ENCODE measurements around the gene DCLK1.

Gene DCLK1

DNA sequence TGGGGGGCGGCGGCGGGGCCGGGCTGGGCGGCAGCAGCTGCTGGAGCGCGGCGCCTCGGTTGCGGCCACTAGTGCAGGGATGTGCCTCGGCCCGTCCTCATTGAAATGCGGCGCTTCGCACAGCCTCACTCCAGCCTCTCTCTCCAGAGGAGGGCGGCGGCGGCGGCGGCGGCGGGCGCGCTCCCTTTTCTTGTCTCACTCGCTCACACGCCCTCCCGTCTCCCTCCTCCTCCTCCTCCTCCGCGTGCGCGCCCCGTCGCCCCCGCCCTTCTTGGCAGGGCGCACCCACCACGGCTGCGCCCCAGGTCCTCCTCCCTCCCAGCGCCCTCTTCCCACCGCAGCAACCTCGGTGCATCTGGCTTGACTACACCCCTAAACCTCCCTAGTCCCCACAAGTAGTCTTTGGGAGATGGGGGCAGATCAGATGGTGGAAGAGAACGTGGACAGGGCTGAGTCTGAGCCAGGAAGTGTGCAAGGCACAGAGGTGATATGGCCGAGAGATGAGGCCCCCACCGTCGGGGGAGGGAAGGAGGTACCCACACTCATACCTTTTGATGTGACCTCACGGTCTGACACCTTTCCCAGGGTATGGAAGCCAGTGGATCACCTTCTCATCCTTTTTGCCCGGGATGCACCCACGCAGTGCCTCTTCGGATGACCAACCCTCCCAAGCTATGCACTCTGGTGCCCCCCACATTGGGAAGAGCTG lies at the start of gene DCLK1:
TSS of gene DCLK1 (minus strand) at position 161 of the 709 bp plus-strand sequence.
- peak; percentile 89 for DNase-seq

GRCh38 chr13:36175621-36176020 lies 44.4 kb upstream of the DCLK1 start:
- DNase-seq: no peak

- DNase-seq: no peak
These were observed 43.7 kb upstream of the DCLK1 start for GRCh38 chr13:36174923-36175322.

DNA sequence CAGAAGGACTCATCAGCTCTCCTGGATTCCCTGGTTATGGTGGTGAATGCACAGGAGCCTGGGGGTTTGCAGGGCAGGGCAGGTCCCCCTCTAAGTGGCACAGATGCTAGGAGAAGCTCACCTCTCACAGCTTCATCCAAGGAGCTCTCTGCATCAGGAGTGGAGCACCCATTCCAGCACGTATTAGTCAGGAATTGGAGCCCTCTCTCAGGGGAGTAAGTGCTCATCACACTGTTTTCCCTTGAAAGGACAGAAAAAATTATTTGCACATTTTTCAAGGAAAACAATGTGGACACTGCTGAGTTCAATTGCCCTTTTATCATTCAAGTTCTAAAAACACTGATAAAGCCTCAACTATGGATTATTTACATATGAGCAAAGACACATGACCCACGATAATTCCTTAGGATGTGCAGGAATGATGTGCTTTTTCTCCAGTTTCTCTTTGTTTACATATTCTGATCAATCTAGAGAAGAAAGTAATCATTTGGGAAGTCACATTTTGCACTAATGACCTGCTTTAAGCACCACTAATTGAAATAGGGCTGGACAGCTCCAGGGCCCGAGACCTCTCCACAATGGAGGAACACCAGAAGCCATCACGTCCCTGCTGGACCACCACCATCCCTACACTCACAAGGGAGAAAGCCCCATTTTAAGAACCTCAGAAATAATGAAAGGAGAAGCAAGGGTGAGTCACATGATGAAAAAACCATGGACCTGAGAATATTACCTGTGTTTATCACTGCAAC lies 42.6 kb upstream of the DCLK1 start:
- no peak for DNase-seq

DNA sequence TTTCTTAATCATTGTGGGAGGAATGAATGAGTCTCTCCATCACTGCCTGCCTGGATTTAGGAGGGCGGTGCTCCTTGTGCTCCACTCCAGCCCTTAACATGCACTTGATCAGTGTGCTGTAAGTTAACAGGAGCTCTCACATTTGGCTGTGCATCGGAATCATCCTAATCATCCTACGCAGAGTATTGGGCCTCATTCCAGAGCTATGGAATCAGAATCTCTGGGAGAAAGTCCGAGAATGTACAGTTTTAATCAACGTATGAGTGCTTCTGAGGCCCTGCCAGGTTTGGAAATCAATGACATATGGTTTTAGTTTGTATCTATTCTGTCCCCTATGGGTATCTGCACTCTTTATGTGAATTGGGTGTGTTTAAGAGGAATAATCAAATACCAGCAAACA lies 34.9 kb upstream of the DCLK1 start:
- DNase-seq: peak; percentile 60

GRCh38 chr13:36163809-36164308 lies 32.7 kb upstream of the DCLK1 start:
- peak; percentile 60 for DNase-seq

DNA sequence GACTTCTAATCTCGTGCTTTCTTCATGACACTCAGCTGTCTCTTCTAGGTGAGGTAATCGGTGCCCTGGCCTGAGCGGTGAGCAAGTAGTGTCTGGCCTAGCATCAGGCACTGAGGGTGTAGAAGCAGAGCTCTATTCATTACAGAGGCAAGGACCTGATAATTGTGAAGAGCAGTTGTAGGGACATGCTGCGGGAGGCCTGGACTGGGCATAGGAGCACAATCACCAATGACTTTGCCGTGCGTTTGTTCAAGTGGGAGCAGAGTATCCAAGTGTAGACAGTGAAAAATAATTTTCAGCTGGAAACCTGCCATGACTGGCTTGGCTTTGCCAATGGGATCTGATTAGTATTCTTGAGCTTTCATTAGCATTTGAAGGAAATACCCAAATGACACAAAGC lies 32.1 kb upstream of the DCLK1 start:
- no peak for DNase-seq

DNA sequence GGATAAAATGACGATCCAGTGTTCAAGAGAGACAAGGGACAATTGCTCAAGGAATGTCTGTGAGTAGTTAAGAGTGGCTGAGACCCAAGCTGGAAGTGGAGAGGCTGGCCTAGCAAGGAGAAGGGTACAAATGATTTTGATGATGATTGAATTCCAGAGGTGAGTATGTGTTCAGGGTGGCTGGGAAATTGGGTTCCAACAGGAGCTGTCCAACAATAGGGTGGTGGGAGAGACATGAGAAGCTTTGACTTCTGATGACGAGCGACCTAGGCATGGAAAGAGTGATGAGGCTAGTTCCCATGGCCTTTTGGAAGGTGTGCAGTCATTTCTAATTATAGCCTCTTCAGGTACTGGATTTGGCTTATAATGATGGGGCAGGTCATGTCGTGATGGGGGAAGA lies 29.1 kb upstream of the DCLK1 start:
- DNase-seq: no peak

GRCh38 chr13:36158611-36159010 lies 27.4 kb upstream of the DCLK1 start:
- DNase-seq: no peak

DNA sequence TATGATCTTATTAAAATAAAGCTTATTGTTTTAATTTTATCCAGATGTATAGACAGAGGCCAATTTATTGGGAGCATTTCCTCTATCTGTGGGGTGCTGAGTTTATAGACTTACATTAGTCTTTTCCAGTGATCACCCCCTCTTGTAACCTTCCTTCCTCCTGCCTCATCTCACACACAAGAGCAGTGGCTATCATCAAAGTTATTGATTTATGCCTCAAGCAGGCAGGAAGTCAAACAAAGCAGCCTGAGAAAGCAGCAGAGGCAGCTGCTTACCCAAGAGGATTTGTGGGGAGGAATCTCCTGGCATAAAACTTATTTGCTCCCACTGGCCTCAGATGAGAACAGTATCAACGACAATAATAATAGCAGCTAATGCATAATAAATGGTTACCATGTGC lies 26.3 kb upstream of the DCLK1 start:
- peak; percentile 76 for DNase-seq

GRCh38 chr13:36154567-36155291 lies 23.5 kb upstream of the DCLK1 start:
- DNase-seq: peak; percentile 75

DNA sequence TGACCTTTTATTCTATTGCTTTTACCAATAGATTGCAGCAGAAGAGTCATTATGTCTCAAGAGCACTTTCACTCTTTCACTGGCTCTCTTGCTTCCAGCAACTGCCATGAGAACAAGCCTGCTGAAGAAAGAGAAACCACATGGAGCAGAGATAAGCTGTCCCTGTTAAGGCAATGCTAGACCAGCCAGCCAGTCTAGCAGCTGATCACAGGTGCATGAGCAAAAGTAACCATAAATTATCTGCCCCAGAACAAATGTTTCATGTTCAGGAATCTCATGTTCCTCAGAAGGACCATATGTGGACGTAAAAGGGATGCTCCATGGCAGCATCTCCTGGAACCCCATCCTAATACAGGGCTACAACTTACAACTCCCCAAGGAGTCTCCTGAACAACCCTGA lies 20.4 kb upstream of the DCLK1 start:
- DNase-seq: no peak

GRCh38 chr13:36148446-36148845 lies 17.3 kb upstream of the DCLK1 start:
- DNase-seq: no peak

GRCh38 chr13:36147330-36147729 lies 16.1 kb upstream of the DCLK1 start:
- DNase-seq: no peak

GRCh38 chr13:36146511-36147269 lies 15.5 kb upstream of the DCLK1 start:
- DNase-seq: no peak

DNA sequence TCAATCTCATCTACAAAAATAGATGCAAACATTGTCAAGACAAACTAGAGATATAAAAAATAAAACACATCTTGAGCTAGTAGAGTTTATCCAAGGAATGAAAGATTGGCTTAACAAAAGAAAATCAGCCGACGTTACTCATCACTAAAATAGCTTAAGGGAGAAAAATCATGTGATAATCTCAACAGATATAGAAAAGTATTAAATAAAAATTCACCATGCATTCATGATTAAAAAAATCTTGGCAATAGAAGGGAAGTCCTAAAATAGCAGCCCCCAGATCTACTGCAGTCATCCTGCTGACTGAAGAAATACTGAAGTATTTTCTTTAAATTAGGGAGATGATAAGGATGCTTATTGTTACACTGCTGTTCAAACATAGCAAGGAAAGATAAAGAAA lies 12.6 kb upstream of the DCLK1 start:
- no peak for DNase-seq

- no peak for DNase-seq
These were observed 11.6 kb upstream of the DCLK1 start for GRCh38 chr13:36142735-36143134.

DNA sequence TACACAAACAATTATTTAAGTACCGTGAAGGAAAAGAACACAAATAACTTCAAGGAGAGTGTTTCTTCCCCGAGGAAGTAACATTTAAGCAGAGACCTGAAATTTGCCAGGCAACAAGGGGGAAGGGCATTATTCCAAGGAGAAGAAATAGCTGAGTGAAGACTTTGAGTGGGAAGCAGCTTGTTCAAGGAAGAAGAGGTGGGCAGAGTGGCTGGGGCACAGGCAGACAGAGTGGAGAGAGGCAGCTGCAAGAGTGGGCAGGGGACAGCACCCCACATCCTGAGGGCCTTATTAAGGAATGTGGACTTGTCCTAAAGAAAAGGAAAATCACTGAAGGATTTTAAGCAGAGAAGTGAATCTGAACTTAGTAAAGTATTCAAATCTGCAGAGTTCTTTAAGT lies 4.7 kb upstream of the DCLK1 start:
- no peak for DNase-seq

DNA sequence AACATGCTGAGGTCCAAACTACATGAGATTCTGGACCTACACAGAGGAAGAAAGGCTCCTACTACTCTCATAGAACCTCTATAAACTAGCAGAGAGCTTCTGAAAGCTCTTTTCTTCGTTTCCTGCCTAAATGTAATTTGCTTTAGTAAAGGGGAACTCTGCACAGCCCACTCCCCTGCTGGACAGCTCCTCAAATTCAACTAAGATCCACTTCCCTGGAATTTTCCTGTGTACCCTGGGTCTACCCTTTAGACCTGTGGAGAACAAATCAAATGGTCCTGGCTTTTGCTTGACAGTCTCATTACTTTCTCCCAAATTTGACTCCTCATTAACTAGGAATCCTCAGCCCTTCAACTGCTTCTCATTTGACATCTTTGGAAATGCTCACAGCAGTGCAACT lies 3.5 kb upstream of the DCLK1 start:
- no peak for DNase-seq

GRCh38 chr13:36133950-36134626 lies 2.9 kb upstream of the DCLK1 start:
- DNase-seq: no peak

DNA sequence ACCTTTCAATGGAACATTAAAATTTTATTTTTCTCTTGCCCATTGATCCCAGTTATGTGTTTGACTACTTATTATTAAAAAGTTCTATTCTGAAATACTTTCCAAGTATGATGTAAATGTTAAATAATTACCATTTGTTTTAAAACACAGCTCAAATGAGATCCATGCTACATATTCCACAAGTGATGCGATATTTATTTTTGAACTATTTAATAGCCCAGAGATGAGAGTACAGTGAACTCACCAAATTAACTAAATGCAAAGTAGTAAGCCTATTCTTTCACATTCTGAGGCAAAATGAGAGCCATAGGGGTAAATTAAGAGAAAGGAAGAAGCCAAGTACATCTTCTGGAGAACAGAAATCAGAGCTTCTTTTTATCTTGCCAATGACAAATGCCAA lies 1.2 kb upstream of the DCLK1 start:
- no peak for DNase-seq

DNA sequence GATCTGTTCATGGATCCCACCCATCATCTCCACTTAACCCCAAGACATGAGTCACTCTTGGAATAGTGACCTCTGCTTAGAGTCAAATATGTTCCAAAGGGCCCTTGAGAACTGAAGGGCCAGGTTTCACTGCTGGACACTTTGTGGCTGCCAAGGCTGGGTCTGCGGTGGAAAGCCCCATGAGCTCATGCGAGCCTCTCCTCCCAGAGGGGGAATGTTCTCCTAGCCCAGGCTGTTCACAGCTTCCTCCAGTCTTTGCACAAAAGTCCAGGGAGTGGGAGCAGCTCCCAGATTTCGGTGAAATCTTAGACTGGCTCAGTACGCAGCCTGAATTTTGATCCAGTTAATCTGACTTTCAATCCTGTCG lies 732 bp upstream of the DCLK1 start:
- DNase-seq: peak; percentile 80
